Measurements from ENCODE around the gene PWP1.

PWP1 gene

GRCh38 chr12:107736914-107737313 lies 51.3 kb downstream of the PWP1 start:
- no peak for DNase-seq

GRCh38 chr12:107748472-107748871 lies 62.9 kb downstream of the PWP1 start:
- DNase-seq = no peak

- DNase-seq = no peak
These were observed 63.5 kb downstream of the PWP1 start for GRCh38 chr12:107749083-107749482.

GRCh38 chr12:107759410-107759809 lies 73.8 kb downstream of the PWP1 start:
- peak; percentile 54 for DNase-seq

- no peak for DNase-seq
These were observed 74.7 kb downstream of the PWP1 start for GRCh38 chr12:107760207-107760808.

- peak; percentile 89 for DNase-seq
These were observed 75.4 kb downstream of the PWP1 start, which contains the start of gene PRDM4 for GRCh38 chr12:107760809-107761501. Gene PRDM4 (minus strand): TSS chr12:107761137. CDS start chr12:107760515, 622 bp downstream.

GRCh38 chr12:107761502-107761904 lies 75.9 kb downstream of the PWP1 start:
- no peak for DNase-seq

All from CD4-positive, alpha-beta T cell treated with Interleukin-4 for 4 hours (primary cell).